Panc1 (cell line): ENCODE results near the gene PLCE1. TPM values are rescaled to one million over a fixed set of nuclear protein-coding genes. Genes with fewer than 3 reads are reported as not detected.

Source experiments
- ATAC-seq: fragments of 200-7000 bp; cut with Tn5 transposase; 2 replicates; pipeline ENCODE4 v1.9.1; 2020; ENCODE audit warnings: mild to moderate bottlenecking, moderate library complexity
- BruUV-seq: library from RNA; stranded (reverse); fragments of 400-500 nt; replicated peaks from 2 replicates; lab custom pipeline; 2021; lab: Mats Ljungman, UMichigan
- CTCF ChIA-PET: fragments of 300-600 bp; sonication (Branson Sonifier 250); formaldehyde crosslinking; loops from one replicate; lab custom pipeline; 2022; ENCODE audit warnings: antibody characterized with exemption; lab: Charles Lee
- POLR2A ChIA-PET: fragments of 300-600 bp; sonication (Branson Sonifier 250); formaldehyde crosslinking; loops from one replicate; lab custom pipeline; 2022; ENCODE audit warnings: antibody characterized with exemption; lab: Charles Lee
- DNase-seq: peaks from one replicate; pipeline ENCODE4 v3.0.0-alpha.2; 2010; ENCODE audit warnings: low read depth, low spot score
- H3K27ac ChIP-seq: 2 replicates; pipeline ENCODE4 v1.5.1; 2011; ENCODE audit warnings: mild to moderate bottlenecking, low read length, inconsistent platforms
- H3K27me3 ChIP-seq: fragments of 200-500 bp; sonication (Bioruptor generic); 2 replicates; pipeline ENCODE4 v1.6.0; 2014; ENCODE audit warnings: low read length, inconsistent platforms; ENCODE audit not compliant: control insufficient read depth, insufficient read depth
- H3K36me3 ChIP-seq: fragments of 200-500 bp; sonication (Bioruptor generic); 2 replicates; pipeline ENCODE4 v1.5.1; 2014; ENCODE audit warnings: inconsistent platforms, mild to moderate bottlenecking, low read length, moderate library complexity; ENCODE audit not compliant: control insufficient read depth, insufficient read depth
- H3K4me1 ChIP-seq: 2 replicates; pipeline ENCODE4 v1.5.1; 2011; ENCODE audit warnings: inconsistent platforms, mild to moderate bottlenecking, low read length, moderate library complexity; ENCODE audit not compliant: control insufficient read depth, insufficient read depth
- H3K4me3 ChIP-seq, 2 experiments: 2 replicates each; pipeline ENCODE4 v1.5.1; 2011 to 2012; ENCODE audit warnings: low read depth in 2 of 2, low read length in 2 of 2, mild to moderate bottlenecking in 2 of 2, inconsistent platforms in 1 of 2, moderate library complexity in 1 of 2
- H3K9me3 ChIP-seq: fragments of 200-500 bp; sonication (Bioruptor generic); 2 replicates; pipeline ENCODE4 v1.5.1; 2014; ENCODE audit warnings: low read depth, mild to moderate bottlenecking, inconsistent platforms, low read length, moderate library complexity; ENCODE audit not compliant: control insufficient read depth, insufficient read depth
- CTCF ChIP-seq: fragments of 450-650 bp; IDR thresholded peaks from 2 replicates; pipeline ENCODE4 v1.5.1; 2017; ENCODE audit warnings: mild to moderate bottlenecking
- POLR2AphosphoS5 ChIP-seq: IDR thresholded peaks from 2 replicates; pipeline ENCODE4 v1.6.1; 2012; ENCODE audit warnings: mild to moderate bottlenecking, low read depth, low read length, moderate library complexity
- REST ChIP-seq, 2 experiments: IDR thresholded peaks; 2 replicates each; pipeline ENCODE4 v1.6.1; 2011 to 2012; ENCODE audit warnings: low read depth in 2 of 2, control low read depth in 1 of 2, low read length in 1 of 2, mild to moderate bottlenecking in 1 of 2, moderate library complexity in 1 of 2; ENCODE audit not compliant: insufficient read depth in 1 of 2
- SIN3A ChIP-seq: IDR thresholded peaks from 2 replicates; pipeline ENCODE4 v1.6.1; 2012; ENCODE audit warnings: low read depth, mild to moderate bottlenecking, low read length, moderate library complexity, borderline replicate concordance; ENCODE audit not compliant: insufficient read depth
- TCF7L2 ChIP-seq: IDR thresholded peaks from 2 replicates; pipeline ENCODE4 v1.6.1; 2011; ENCODE audit warnings: mild to moderate bottlenecking, low read depth, low read length, inconsistent platforms
- in situ Hi-C: cut with HindIII; loops from 2 replicates; pipeline ENCODE4 v1.10.0; 2016; ENCODE audit warnings: low sequenced_read_pairs, low pct_unique_long_range_greater_than_20kb
- intact Hi-C: fragments of 100-400 bp; cut with micrococcal nuclease; formaldehyde crosslinking; loops from one replicate; pipeline ENCODE4 v1.10.0; 2022; ENCODE audit not compliant: unreplicated experiment
- total RNA-seq: library from RNA; stranded (reverse); gene quantifications from one replicate; pipeline ENCODE4 v1.2.1, GENCODE V29; 2021; ENCODE audit not compliant: unreplicated experiment

PLCE1 gene
- total RNA-seq, 1 experiment from 2014 or later, result 39.7 TPM

- POLR2A ChIA-PET, result no interaction called here
- CTCF ChIA-PET, result interaction anchor here (0.8 kb wide), 1 partner anchor 9 kb away, joined by 3 read pairs; no protein-coding TSS in a partner anchor
- no peaks in the 10 kb centered on the region for H3K27me3 ChIP-seq
Measured at GRCh38 chr10:94000638-94001415, 7.1 kb downstream of the PLCE1 start.

GRCh38 chr10:94001416-94001810 is 7.7 kb downstream of the PLCE1 start:
- Histone ChIP-seq H3K4me3 (no peak overlapping the region), H3K27ac (peak overlapping the region; percentile 69), H3K36me3 (no peaks in the 10 kb centered on the region), H3K27me3 (no peaks in the 10 kb centered on the region), H3K4me1 (peaks cover 80% of the 10 kb centered on the region), H3K9me3 (no peaks in the 10 kb centered on the region)
- CTCF ChIA-PET, result no interaction called here
- in situ Hi-C loops (no loop called here), intact Hi-C loops (no loop called here)
- no peak for DNase-seq
- POLR2A ChIA-PET, result no interaction called here
- TF ChIP-seq SIN3A (no peak), CTCF (no peak), TCF7L2 (no peak), POLR2AphosphoS5 (no peak), REST (IDR thresholded peaks at IDR 0.05; ENCODE audit: insufficient read depth in 1 of 2, low read depth in 2 of 2, low read length in 1 of 2) (no peak)
- BruUV-seq, result no TSS peak
- ATAC-seq, result no peak

More at GRCh38 chr10:94000638-94001415, 7.1 kb downstream of the PLCE1 start:
- TF ChIP-seq POLR2AphosphoS5, result no peak
- TF ChIP-seq REST (IDR thresholded peaks at IDR 0.05; ENCODE audit: insufficient read depth in 1 of 2, low read depth in 2 of 2, low read length in 1 of 2), result no peak
- TF ChIP-seq CTCF, result no peak
- no peak for TF ChIP-seq SIN3A
- TF ChIP-seq TCF7L2, result no peak
- DNase-seq, result no peak
- Histone ChIP-seq H3K4me3 (no peak overlapping the region), H3K27ac (peak overlapping the region; percentile 92), H3K4me1 (peaks cover 80% of the 10 kb centered on the region), H3K36me3 (no peaks in the 10 kb centered on the region), H3K9me3 (no peaks in the 10 kb centered on the region)
- intact Hi-C loops, result no loop called here
- no TSS peak for BruUV-seq
- 0 out of 2 replicates have a peak, but pooled peaks have one; percentile 8 for ATAC-seq
- in situ Hi-C loops, result no loop called here
